HepG2 (cell line): ENCODE results near the gene AS3MT. TPM values are rescaled to one million over a fixed set of nuclear protein-coding genes. Genes with fewer than 3 reads are reported as not detected.

Experiments
- ELF4 ChIP-seq: sonication (generic); formaldehyde crosslinking; IDR thresholded peaks from 2 replicates; pipeline ENCODE4 v1.5.0; 2020; ENCODE audit warnings: missing genetic modification reagents, mild to moderate bottlenecking, moderate library complexity, borderline replicate concordance
- HIC2 ChIP-seq: sonication (generic); formaldehyde crosslinking; IDR thresholded peaks from 2 replicates; pipeline ENCODE4 v1.9.0; 2022; ENCODE audit warnings: low read depth, missing genetic modification reagents
- MATR3 ChIP-seq: sonication (generic); formaldehyde crosslinking; IDR thresholded peaks from 2 replicates; pipeline ENCODE4 v1.4.0; 2020; ENCODE audit warnings: missing genetic modification reagents
- MED1 ChIP-seq: sonication (generic); formaldehyde crosslinking; IDR thresholded peaks from 2 replicates; pipeline ENCODE4 v1.4.0; 2020; ENCODE audit warnings: missing genetic modification reagents
- NCOA1 ChIP-seq: sonication (generic); formaldehyde crosslinking; IDR thresholded peaks from 2 replicates; pipeline ENCODE4 v1.9.0; 2021; ENCODE audit warnings: missing genetic modification reagents
- NFATC3 ChIP-seq: sonication (generic); formaldehyde crosslinking; IDR thresholded peaks from 2 replicates; pipeline ENCODE4 v1.5.1; 2020; ENCODE audit warnings: mild to moderate bottlenecking, missing genetic modification reagents
- PREB ChIP-seq: sonication (generic); formaldehyde crosslinking; IDR thresholded peaks from 2 replicates; pipeline ENCODE4 v1.4.0; 2020; ENCODE audit warnings: missing genetic modification reagents
- RAD51 ChIP-seq: fragments of 450-650 bp; IDR thresholded peaks from 2 replicates; pipeline ENCODE4 v1.6.1; 2016; ENCODE audit warnings: borderline replicate concordance
- REPIN1 ChIP-seq: sonication (generic); formaldehyde crosslinking; IDR thresholded peaks from 2 replicates; pipeline ENCODE4 v1.8.0; 2022; ENCODE audit warnings: missing genetic modification reagents, low read depth, mild to moderate bottlenecking, borderline replicate concordance
- SALL2 ChIP-seq: sonication (generic); formaldehyde crosslinking; IDR thresholded peaks from 2 replicates; pipeline ENCODE4 v1.8.1; 2023; ENCODE audit warnings: mild to moderate bottlenecking, missing genetic modification reagents, inconsistent platforms
- THAP11 ChIP-seq: IDR thresholded peaks from 2 replicates; pipeline ENCODE4 v1.6.1; 2016; ENCODE audit warnings: missing biosample characterization, missing genetic modification reagents
- YEATS2 ChIP-seq: sonication (generic); formaldehyde crosslinking; IDR thresholded peaks from 2 replicates; pipeline ENCODE4 v1.4.0; 2020; ENCODE audit warnings: missing genetic modification reagents, borderline replicate concordance
- ZFP36L2 ChIP-seq: sonication (generic); formaldehyde crosslinking; IDR thresholded peaks from 2 replicates; pipeline ENCODE4 v1.4.0; 2020; ENCODE audit warnings: missing genetic modification reagents
- ZFP37 ChIP-seq: sonication (generic); formaldehyde crosslinking; IDR thresholded peaks from 2 replicates; pipeline ENCODE4 v1.4.0; 2020; ENCODE audit warnings: missing genetic modification reagents, borderline replicate concordance
- ZMYM3 ChIP-seq: sonication (generic); formaldehyde crosslinking; IDR thresholded peaks from 2 replicates; pipeline ENCODE4 v1.5.1; 2020; ENCODE audit warnings: mild to moderate bottlenecking, missing genetic modification reagents
- ZNF101 ChIP-seq: sonication (generic); formaldehyde crosslinking; IDR thresholded peaks from 2 replicates; pipeline ENCODE4 v1.4.0; 2020; ENCODE audit warnings: mild to moderate bottlenecking, low read depth, missing genetic modification reagents, borderline replicate concordance
- ZNF260 ChIP-seq: sonication (generic); formaldehyde crosslinking; IDR thresholded peaks from 2 replicates; pipeline ENCODE4 v1.4.0; 2020; ENCODE audit warnings: missing genetic modification reagents, low read depth, mild to moderate bottlenecking, borderline replicate concordance
- ZNF30 ChIP-seq: sonication (generic); formaldehyde crosslinking; IDR thresholded peaks from 2 replicates; pipeline ENCODE4 v1.5.0; 2020; ENCODE audit warnings: mild to moderate bottlenecking, missing genetic modification reagents
- ZNF354B ChIP-seq: sonication (generic); formaldehyde crosslinking; IDR thresholded peaks from 2 replicates; pipeline ENCODE4 v1.8.0; 2022; ENCODE audit warnings: mild to moderate bottlenecking, missing genetic modification reagents
- ZNF720 ChIP-seq: sonication (generic); formaldehyde crosslinking; IDR thresholded peaks from 2 replicates; pipeline ENCODE4 v1.4.0; 2020; ENCODE audit warnings: missing genetic modification reagents
- ZNF775 ChIP-seq: sonication (generic); formaldehyde crosslinking; IDR thresholded peaks from 2 replicates; pipeline ENCODE4 v1.4.0; 2020; ENCODE audit warnings: missing genetic modification reagents, mild to moderate bottlenecking, moderate library complexity, borderline replicate concordance
- polyA plus RNA-seq, 8 experiments: library from polyadenylated mRNA; depleted of rRNA in 3 of 8; stranded (reverse) in 7 of 8; unstranded in 1 of 8; fragments of >200 nt; fragmentation: Illumina TruSeq in 4 of 8; extraction: Trizol in 4 of 8; gene quantifications; 2 replicates each; pipeline versions ENCODE4 v1.2.1 to v1.2.3, GENCODE V29; 2011 to 2016; ENCODE audit warnings: low read depth in 4 of 8, missing spikeins in 1 of 8, mixed read lengths in 1 of 8; ENCODE audit not compliant: insufficient read depth in 1 of 8
- total RNA-seq, 5 experiments: library from RNA; depleted of rRNA; stranded (reverse); fragments of >200 nt; fragmentation: Illumina TruSeq; extraction: Trizol; gene quantifications; 2 replicates each; pipeline ENCODE4 v1.2.3, GENCODE V29; 2016; ENCODE audit warnings: low read depth in 1 of 5
- TF ChIP-seq, protein P1 (sequence below): sonication (generic); formaldehyde crosslinking; IDR thresholded peaks from 2 replicates; pipeline ENCODE4 v1.4.0; 2020; ENCODE audit warnings: missing genetic modification reagents, borderline replicate concordance
- TF ChIP-seq, protein P2 (sequence below): IDR thresholded peaks from 2 replicates; pipeline ENCODE4 v1.6.1; 2016; ENCODE audit warnings: mild to moderate bottlenecking

Gene AS3MT
- total and polyA plus RNA-seq, 2 of the 13 experiments (the other 11 are each of a cell fraction or from before 2014, with no cell fraction given), result 8.7 to 17.4 TPM

GRCh38 chr10:102850025-102850518, 19.2 kb upstream of the AS3MT start (continued):
- TF ChIP-seq ZNF354B (CRISPR knock-in tag), result no peak
- peak; percentile 51; the same call in 1 of the 2 replicates for TF ChIP-seq YEATS2 (CRISPR knock-in tag)
- peak; percentile 91 for TF ChIP-seq THAP11
- no peak for TF ChIP-seq MATR3 (CRISPR knock-in tag)
- TF ChIP-seq NFATC3, result no peak
- no peak for TF ChIP-seq ZNF101
- peak; percentile 94 for TF ChIP-seq MED1 (CRISPR knock-in tag)
- no peak; the same call in 1 of the 2 replicates for TF ChIP-seq ZMYM3
- no peak for TF ChIP-seq ZNF260 (CRISPR knock-in tag)
- peak; percentile 58; the same call in 1 of the 2 replicates for TF ChIP-seq RAD51
- peak; percentile 91 for TF ChIP-seq REPIN1 (CRISPR knock-in tag)
- no peak for TF ChIP-seq ZNF775 (CRISPR knock-in tag)
- TF ChIP-seq ZFP37 (CRISPR knock-in tag), result no peak
- no peak for TF ChIP-seq SALL2 (CRISPR knock-in tag)
- no peak for TF ChIP-seq ZNF30 (CRISPR knock-in tag)
- TF ChIP-seq, protein P1, sequence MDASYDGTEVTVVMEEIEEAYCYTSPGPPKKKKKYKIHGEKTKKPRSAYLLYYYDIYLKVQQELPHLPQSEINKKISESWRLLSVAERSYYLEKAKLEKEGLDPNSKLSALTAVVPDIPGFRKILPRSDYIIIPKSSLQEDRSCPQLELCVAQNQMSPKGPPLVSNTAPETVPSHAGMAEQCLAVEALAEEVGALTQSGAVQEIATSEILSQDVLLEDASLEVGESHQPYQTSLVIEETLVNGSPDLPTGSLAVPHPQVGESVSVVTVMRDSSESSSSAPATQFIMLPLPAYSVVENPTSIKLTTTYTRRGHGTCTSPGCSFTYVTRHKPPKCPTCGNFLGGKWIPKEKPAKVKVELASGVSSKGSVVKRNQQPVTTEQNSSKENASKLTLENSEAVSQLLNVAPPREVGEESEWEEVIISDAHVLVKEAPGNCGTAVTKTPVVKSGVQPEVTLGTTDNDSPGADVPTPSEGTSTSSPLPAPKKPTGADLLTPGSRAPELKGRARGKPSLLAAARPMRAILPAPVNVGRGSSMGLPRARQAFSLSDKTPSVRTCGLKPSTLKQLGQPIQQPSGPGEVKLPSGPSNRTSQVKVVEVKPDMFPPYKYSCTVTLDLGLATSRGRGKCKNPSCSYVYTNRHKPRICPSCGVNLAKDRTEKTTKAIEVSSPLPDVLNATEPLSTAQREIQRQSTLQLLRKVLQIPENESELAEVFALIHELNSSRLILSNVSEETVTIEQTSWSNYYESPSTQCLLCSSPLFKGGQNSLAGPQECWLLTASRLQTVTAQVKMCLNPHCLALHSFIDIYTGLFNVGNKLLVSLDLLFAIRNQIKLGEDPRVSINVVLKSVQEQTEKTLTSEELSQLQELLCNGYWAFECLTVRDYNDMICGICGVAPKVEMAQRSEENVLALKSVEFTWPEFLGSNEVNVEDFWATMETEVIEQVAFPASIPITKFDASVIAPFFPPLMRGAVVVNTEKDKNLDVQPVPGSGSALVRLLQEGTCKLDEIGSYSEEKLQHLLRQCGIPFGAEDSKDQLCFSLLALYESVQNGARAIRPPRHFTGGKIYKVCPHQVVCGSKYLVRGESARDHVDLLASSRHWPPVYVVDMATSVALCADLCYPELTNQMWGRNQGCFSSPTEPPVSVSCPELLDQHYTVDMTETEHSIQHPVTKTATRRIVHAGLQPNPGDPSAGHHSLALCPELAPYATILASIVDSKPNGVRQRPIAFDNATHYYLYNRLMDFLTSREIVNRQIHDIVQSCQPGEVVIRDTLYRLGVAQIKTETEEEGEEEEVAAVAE (CRISPR knock-in tag), result peak; percentile 76
- TF ChIP-seq ELF4 (CRISPR knock-in tag), result peak; percentile 56; the same call in 1 of the 2 replicates
- TF ChIP-seq NCOA1 (CRISPR knock-in tag), result peak; percentile 77; the same call in 1 of the 2 replicates
- TF ChIP-seq ZNF720 (CRISPR knock-in tag), result no peak
- no peak for TF ChIP-seq HIC2 (CRISPR knock-in tag)
- TF ChIP-seq ZFP36L2 (CRISPR knock-in tag), result no peak
- TF ChIP-seq, protein P2, sequence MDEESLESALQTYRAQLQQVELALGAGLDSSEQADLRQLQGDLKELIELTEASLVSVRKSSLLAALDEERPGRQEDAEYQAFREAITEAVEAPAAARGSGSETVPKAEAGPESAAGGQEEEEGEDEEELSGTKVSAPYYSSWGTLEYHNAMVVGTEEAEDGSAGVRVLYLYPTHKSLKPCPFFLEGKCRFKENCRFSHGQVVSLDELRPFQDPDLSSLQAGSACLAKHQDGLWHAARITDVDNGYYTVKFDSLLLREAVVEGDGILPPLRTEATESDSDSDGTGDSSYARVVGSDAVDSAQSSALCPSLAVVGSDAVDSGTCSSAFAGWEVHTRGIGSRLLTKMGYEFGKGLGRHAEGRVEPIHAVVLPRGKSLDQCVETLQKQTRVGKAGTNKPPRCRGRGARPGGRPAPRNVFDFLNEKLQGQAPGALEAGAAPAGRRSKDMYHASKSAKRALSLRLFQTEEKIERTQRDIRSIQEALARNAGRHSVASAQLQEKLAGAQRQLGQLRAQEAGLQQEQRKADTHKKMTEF (CRISPR knock-in tag), result peak; percentile 93
- TF ChIP-seq PREB (CRISPR knock-in tag), result no peak
